Urothelium cell line (cell line): Measurements from ENCODE around the gene FANCG.

Experiments
- DNase-seq: peaks from one replicate; pipeline ENCODE4 v3.0.0; 2011; ENCODE audit warnings: low spot score, mixed read lengths
- FAIRE-seq: peaks from 2 replicates; lab custom pipeline; 2011; peaks lifted over from hg19 to GRCh38; lab: Jason Lieb, UNC

FANCG gene

GRCh38 chr9:35079426-35080341 is at the start of gene FANCG:
Gene FANCG (minus strand): TSS chr9:35079942. CDS start chr9:35079524, 418 bp downstream.
- DNase-seq (peak; percentile 95), FAIRE-seq (peak; percentile 52)

- DNase-seq = peak; percentile 86
- FAIRE-seq = no peak
These were observed 37.3 kb upstream of the FANCG start for GRCh38 chr9:35116898-35117551.

GRCh38 chr9:35116539-35116897 is 36.8 kb upstream of the FANCG start:
- DNase-seq (no peak), FAIRE-seq (no peak)

- peak; percentile 95 for FAIRE-seq
- peak; percentile 93 for DNase-seq
These were observed 36.2 kb upstream of the FANCG start, which contains the start of gene ATOSB for GRCh38 chr9:35115680-35116538. Gene ATOSB (minus strand): TSS chr9:35115862. CDS start chr9:35108274, 7,588 bp downstream.

- FAIRE-seq = no peak
These were observed 35.3 kb upstream of the FANCG start for GRCh38 chr9:35114840-35115628.

GRCh38 chr9:35114113-35114839 is 34.5 kb upstream of the FANCG start:
- DNase-seq = peak; percentile 78
- FAIRE-seq = no peak

More at GRCh38 chr9:35114840-35115628, 35.3 kb upstream of the FANCG start:
- DNase-seq = no peak

GRCh38 chr9:35112257-35113020 is 32.7 kb upstream of the FANCG start:
- DNase-seq (no peak), FAIRE-seq (no peak)

DNA sequence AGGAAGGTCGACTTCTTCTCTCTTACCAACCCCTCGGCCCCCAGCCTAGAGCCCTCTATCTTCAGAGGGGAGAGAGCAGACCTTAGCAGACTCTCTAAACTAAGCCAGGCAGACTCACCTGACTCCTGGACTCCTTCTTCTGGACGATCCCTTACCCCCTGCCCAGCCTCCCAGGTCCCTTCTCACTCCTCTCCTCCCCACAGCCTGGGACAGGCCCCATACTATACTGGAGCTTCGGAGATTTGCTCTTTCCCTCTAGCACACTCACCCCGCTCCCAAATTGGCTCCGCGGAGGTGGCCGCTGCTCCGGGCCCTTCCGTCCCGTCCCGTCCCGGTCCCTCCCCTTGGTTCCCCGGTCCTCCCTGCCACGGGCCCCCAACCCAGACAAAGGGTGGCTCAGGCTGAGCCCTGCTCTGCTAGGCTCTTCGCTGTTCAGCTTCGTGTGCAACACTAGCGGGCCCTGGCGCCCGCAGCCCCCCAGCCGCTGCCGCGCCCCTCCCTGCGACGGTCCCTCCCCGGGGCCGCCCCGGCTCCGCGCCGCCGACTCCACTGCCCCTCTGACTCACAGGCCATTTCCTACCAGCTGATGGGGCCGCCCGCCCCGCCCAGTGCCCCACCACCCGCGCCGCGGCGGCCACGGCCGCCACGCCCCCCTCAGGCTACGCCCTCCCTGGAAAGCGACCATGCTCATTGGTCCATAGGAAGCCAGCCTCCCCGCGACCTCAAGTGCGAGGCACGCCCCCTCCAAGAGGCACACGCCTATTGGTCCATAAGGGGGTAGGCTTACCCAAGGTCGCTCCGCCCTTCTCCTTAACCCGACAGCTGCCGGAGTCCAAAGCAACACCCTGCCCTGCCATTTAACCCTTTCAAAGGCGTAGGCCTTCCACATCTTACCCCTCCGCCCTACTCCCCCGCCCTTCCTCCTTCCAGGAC is 31.5 kb upstream of the FANCG start:
- FAIRE-seq = peak; percentile 97
- peak; percentile 97 for DNase-seq

GRCh38 chr9:35110327-35110761 is 30.6 kb upstream of the FANCG start:
- peak; percentile 76 for FAIRE-seq
- DNase-seq = peak; percentile 60

DNA sequence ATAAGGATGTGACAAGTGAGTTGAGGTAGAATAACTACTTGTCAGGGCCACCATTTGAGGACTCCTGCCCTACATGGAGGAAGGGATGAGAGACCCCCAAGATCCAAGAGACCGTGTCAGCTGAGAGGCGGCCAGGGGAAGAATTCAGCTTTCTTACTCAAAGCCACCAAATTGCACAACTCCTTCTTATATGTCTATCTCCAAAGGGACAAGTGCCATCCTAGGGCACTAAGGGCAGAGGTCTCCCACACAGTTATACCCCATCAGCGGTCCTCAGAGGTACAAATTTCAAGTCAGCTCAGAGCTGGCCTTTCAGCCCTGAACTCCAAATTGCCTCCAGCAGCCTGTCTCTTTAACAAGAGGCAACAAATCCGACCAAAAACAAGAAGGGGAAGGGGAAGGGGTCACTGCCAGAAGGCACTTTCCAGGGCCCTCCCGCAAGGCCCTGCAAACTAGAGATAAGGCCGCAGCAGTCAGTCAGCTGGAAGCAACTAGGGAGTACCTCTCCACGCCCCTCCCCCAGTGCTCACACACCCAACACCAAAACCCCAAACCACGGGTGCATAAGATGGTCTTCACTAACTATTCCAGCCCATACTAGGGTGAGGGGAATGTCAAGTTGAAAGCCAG is 29.3 kb upstream of the FANCG start:
- no peak for DNase-seq
- FAIRE-seq = no peak

DNA sequence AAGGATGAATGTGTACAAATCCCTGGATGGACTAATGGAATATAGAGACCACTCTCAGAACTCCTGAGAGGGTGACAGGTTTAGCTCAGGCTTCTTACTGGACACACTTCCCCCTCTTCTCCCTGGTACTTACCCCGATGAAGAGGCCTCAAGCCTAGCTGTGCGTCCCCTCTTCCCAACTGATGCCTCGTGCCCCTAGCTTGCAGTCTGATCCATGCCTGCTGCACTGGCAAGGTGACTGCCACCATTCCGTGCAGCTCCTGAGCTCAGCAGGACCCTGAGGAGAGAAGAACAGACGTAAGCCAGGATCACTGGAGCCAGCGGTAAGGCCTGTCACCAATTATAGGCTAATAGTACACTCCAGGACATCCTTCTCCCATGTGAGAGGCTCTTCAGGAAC is 28.7 kb upstream of the FANCG start:
- FAIRE-seq (no peak), DNase-seq (no peak)

- FAIRE-seq (no peak), DNase-seq (no peak)
These were observed 27.9 kb upstream of the FANCG start for GRCh38 chr9:35107297-35108290.

DNA sequence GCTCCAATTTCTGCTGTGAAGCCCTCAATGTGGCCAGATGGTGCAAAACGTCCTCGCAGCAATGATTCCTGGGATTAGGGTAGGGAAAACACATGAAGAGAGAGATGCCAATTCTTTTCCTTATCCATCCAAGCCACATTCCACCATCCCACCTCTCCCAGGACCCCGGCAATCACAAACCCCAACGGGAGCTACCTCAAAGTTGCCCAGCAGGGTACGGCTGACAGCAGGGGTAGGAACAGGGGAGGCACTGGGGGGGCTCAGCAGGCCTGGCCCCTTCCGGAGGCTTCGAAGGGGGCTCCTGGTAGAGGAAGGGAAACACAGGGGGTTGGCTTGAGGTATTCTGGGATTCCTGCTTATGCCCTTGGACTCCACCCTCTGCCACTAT is 26.6 kb upstream of the FANCG start:
- no peak for FAIRE-seq
- no peak for DNase-seq

- FAIRE-seq = no peak
- DNase-seq = no peak
These were observed 26.0 kb upstream of the FANCG start for GRCh38 chr9:35105571-35106342.

DNA sequence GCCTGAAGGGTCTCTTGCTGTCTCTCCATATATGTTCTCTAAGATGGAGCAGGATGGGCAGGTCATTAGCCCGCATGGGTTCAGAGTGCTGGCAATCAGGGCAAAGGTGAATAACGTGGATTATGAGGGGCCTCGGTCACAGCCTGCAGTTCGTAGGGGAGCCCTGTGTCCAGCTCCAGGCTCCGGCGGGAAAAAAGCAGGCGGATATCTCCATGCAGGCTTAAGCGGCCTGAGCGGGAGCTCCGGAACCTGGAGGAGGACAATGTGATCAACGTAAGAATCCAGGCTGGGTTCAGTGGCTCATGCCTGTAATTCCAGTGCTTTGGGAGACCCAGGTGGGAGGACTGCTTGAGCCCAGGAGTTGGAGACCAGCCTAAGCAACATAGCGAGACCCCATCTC is 25.4 kb upstream of the FANCG start:
- no peak for DNase-seq
- FAIRE-seq = no peak
